ENCODE data around the gene UGT1A8.

DNA sequence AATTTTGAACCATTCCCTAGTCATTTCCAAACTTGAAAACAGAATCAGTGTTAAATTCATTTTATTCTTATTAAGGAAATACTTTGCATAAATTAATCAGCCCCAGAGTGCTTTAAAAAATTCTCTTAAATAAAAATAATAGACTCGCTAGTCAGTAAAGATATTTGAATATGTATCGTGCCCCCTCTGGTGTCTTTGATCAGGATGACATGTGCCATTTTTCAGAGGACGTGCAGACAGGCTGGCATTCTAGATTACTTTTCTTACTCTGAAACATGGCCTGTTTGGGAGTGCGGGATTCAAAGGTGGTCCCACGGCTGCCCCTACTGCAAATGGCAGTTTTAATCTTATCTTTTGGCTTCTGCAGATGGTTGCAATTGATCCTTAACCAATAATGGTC lies 155.2 kb downstream of the UGT1A8 start:
- no peak for TF ChIP-seq CTCF (IDR thresholded peaks at IDR 0.05)
- no peak for TF ChIP-seq POLR2A (IDR thresholded peaks at IDR 0.05)
- TF ChIP-seq EP300 (IDR thresholded peaks at IDR 0.05; ENCODE audit: low read depth), result no peak
